ENCODE results near the gene TNPO2.
"Not testable (repeated sequence)": the region's sequence is repeated elsewhere in the genome, so short reads cannot be mapped to it uniquely, and the experiment has no call there.

TNPO2 gene

DNA sequence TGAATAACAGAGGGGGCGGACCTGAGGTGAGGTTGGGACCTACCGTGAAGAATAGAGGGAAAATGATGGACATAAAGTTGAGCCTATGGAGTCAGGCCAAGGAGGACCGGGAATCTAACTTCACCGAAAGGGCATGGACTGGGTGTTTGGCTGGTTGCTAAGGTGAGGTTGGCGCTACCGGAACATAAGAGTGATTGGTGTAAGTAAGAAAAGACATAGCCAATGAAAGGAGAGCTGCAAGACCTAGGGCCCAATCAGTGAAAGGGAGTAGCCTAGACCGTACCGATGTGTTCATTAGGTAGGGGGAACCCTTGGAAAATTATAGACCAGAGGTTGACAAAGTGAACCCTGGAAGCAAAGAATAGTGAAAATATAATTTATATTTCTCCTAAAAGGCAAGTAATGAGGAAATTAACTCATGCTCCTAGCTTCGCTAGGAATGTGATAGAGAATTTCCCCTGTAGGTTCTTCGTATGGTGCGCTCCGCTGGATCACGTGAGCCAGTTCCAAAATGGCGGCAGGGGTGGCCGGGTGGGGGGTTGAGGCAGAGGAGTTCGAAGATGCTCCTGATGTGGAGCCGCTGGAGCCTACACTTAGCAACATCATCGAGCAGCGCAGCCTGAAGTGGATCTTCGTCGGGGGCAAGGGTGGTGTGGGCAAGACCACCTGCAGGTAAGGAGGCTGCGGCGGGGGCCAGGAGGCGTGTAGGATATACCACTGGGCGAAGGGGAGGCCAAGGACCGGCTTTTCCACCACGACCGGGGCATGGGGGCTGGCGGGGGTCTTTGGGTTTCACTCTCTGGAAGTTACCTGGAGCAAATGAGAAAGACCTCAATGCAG, 13.5 kb upstream of the TNPO2 start, which contains the start of gene GET3:
Gene GET3 (plus strand): TSS at position 503 of the 840 bp plus-strand sequence. CDS start 9 bp downstream, at position 512.
- DNase-seq: peak; percentile 88 to 92

DNA sequence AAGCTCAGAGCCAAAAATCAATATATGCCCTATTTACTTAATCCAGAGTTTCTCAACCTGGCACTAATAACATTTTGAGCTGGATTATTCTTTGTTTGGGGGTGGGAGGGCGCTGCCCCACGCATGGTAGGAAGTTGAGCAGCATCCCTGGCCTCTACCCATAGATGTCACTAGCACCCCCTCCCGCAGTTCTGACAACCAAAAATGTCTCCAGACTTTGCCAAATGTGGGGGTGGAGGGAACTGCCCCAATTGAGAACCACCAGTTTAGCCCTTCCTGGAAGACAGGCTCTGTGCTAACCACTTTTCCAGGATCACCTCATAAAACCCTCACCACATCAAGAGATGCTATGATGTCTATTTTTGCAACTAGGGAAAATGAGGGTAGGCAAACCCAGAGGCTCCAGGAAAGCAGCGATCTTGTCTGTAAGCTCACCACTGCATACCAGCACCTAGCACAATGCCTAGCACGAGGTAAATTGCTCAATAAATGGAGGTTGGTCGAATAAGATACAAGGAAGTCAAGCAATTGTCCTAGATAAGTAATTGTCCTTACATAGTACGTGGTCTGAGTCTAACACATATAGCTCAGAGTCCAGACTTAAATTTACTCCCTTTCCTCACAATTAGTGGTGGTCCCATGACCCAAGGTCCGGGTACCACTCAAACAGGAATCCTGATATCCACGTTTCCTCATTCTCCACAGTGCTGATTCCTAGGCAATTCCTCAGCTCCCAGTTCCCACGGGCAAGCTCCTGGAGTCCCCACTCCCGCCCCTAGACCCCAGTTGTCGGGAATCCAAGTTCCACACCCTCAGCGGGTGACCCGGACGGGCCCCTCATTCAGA, 9.9 kb upstream of the TNPO2 start:
- peak; percentile 45 to 57 for DNase-seq

DNA sequence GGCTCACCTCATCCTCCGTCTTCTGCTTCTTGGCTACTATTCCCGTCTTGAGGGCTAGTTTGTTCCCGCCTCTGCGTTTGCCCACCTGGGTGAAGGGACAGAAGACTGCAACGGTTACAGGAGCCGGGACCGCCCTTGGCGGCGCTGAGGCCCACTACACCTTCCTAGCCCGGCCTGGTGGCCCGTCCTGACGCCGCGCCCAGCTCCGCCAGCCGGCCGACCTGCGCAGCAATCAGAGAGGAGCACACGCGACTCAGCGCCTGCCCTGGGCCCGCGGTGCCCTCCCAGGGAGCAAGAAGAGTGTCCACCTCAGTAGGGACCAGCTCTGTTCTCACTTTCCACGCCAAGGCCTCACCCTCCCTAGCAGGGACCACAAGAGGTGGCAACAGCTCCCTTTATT, 7.6 kb upstream of the TNPO2 start:
- no peak for DNase-seq

DNA sequence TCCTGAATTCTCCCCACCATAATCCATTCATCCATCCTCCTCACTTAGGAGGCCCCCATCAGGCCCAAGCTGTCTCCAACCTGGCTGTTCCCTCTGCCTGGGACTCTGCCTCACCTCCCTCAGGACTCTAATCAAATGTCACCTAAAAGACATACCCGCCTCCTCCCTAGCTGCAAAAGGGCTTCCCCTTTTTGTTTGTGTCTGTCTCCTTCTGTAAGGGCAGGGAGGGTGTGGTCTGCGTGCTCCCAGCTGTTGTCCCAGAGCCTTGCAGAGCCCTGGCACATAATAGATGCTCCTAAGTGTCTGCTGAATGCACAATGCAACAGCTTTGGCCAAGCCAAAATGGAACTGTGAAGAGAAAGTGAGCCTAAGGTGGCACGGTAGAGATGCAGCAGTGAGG, 6.3 kb upstream of the TNPO2 start:
- DNase-seq: no peak

DNA sequence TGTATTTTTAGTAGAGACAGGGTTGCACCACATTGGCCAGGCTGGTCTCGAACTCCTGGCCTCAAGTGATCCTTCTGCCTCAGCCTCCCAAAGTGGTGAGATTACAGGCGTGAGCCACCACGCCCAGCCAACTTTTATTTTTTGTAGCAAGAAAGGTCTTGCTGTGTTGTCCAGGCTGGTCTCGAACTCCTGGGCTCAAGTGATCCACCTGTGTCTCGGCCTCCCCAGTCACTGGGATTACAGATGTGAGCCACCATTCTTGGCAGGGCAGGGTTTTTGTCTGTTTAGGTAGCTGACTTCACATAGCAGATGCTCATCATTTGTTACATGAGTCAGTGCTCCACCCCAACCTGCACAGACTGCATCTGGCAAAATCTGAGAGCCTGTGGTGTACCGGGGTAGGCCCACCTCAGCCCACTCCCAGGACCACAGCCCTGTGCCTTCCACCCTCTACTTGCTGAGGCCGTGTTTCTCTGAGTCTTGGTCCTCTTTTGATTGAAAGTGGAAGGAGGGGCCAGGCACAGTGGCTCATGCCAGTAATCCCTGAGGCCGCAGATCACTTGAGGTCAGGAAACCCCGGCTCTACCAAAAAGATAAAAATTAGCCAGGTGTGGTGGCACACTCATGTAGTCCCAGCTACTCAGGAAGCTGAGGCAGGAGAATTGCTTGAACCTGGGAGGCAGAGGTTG, 4.2 kb upstream of the TNPO2 start:
- no peak for DNase-seq

DNA sequence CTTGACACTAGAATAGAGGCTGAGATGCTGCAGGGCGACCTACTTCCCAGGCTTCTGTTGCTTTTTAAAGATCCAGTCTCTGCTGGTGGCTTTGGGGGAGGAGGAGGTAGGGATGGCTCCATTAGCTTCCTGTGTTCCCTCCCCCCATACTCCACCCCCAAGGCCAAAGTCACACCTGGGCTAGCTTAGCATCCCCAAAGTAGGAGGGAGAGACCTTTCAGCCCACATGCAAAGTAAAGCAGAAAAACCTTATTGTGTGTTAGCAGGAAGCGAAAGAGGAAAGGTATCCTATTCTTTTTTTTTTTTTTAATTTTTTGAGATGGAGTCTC, 3.2 kb upstream of the TNPO2 start:
- DNase-seq: no peak

DNA sequence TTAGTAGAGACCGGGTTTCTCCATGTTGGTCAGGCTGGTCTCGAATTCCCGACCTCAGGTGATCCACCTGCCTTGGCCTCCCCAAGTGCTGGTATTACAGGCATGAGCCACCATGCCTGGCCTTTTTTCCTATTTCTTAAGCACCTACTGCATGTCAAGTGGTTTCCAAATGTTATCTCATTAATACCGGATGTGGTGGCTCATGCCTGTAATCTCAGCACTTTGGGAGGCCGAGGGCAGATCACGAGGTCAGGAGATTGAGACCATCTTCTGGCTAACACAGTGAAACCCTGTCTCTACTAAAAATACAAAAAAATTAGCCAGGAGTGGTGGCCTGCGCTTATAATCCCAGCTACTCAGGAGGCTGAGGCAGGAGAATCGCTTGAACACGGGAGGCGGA, 1.9 kb upstream of the TNPO2 start:
- not testable (repeated sequence) for DNase-seq

DNA sequence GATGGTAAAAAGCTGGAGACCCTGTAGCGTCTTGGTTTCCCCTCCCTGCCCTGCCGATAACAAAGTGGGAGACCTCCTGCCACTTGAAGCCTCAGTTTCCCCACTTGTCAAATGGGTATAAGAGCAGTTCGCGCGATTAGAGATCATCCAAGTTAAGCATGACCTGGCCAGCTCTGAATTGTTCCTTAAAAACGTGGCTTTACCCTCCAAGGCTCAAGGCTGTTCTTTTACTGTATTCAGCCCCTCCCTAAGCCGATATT, 421 bp downstream of the TNPO2 start:
- peak in 1 of 2 donors; percentile 10 for DNase-seq

DNA sequence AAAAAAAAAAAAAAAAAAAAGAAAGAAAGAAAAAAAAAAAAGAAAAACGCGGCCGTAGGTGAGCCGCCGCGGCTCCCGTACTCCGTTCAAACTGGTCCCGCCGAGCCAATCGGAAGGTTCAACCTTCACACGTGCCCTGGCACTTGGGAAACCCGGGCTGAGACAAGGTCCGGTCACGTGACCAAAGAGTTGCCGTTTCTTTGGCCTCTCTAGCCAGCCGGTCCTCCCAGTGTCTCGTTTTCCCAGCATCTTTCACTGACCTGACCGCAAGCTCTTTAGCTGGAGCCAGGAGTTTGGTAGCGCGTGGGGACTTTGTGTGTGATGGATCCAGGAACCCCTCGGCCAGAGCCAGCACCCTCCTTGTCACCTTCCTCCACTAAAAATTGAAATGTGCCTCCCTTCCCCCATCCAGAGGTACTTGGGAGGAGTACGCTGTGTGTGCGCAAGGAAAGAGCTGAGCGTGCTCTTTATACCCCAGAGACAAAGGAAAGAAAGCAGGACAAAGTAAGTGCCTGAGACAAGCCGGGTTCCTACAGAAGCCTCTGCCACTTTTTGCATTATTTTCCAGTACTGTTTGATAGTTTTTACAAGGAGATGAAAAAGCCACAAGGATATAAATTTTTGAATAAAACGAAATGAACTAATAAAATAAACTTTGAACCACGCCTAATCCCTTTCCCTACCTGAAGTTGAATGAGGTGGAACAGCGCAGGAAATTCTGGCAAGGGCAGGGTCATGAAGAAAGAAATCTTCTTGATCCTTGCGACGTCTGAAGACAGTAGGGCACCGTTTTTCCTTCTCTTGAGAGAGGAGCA, 959 bp downstream of the TNPO2 start:
- DNase-seq: peak; percentile 97

DNA sequence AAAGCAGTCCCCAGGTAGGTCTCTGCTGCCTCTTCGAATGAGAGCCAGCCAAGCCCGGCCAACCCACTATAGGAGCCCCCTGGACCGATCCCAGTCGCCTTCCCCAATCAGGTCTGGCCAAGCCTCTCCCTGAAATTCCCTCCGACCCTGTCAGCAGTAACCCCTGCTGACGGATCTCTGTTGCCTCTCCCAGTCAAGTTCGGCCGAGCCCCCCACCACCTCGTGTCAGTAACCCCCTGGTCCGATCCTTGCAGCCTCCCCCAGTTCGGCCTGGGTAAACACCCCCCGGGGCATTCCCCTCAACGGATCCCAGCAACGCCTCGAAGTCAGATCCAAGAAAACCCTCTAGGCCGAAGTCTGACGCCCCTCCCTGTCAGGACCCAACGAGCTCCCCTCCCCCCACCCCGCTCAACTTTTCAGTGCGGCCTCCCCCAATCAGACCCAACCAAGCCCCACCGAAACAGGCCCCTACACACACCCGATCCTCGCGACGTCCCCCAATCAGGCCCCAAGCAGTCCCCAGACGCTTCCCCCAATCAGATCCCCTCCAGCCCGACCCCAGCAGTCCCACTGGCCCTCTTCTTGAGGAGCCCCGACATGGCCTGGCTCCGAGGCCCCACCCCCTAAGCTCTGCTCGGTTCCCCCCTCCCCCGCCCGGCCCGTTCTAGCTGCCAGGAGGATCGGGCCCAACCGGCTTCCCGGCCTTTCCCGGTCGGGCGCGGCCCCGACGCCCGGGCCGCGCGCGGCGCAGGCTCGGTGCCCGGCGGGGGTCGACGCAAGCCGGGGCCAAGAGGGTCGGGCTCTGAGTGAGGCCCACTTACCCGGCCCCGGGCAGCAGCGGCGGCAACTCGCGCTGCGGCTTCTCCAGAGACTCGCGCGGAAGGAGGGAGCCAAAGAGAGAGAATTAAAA, 1.8 kb downstream of the TNPO2 start:
- peak; percentile 54 to 64 for DNase-seq

DNA sequence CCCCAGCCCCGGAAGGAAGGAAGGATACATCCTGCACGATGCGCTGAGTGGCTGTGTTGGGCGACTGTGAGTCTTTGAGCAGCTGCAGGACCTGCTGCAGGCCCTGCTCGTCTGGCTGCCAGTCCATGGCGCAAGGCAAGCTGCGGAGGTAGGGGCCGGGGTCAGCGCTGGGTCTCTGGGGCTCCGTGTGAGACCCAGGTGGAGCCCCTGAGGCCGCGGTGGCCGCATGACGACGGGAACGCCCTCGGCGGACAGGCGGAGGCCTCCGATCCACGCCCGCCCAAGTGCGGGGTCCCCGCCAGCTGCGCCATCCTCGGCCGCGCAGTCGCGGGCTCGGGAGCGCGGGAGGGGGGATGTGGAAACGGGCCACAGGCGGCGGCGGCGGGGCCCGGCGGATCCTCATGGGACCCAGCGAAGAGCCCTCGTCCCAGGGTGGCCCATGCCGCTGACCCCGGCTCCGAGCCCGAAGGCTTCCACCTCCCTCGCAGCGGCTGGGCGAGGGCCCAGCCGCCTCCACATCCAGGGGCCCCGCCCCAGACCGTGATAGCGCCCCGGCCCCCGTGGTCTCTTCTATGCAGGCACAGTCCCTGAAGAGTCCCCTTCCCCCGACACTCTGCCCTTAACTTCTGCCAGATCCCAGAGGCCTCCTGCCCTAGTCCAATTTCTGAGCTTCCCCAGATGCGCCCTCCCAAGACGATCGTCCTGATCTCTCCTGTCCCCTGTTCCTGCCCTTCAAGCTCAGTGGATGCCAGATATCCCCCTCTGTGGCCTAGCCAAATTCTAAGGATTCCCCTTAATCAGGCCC, 2.7 kb downstream of the TNPO2 start:
- DNase-seq: no peak

DNA sequence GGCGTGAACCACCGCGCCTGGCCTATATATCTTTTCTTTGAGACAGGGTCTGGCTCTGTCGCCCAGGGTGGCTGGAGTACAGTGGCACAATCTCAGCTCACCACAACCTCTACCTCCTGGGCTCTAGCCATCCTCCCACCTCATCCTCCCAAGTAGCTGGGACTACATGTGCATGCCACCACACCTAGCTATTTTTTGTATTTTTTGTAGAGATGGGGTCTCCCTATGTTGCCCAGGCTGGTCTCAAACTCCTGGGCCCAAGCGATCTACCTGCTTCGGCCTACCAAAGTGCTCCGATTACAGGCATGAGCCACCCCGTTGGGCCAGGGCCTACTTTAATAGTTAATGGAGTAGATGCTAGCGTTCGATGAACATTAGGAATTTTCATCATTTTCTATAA, 3.4 kb downstream of the TNPO2 start:
- no peak for DNase-seq

DNA sequence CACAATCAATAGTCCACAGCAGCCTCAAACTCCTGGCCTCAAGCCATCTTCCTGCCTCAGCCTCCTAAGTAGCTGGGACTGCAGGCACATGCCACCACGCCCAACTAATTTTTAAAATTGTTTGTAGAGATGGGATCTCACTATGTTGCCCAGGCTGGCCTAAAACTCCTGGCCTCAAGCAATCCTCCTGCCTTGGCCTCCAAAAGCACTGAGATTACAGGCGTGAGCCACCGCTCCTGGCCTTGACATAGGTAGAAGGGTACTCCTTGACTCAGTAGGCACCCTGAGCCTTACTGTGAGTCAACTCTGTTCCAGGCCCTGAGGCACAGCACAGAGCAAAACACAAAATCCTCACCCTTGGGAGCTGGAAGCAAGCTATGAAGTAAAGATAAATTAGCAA, 7.8 kb downstream of the TNPO2 start:
- DNase-seq: no peak

DNA sequence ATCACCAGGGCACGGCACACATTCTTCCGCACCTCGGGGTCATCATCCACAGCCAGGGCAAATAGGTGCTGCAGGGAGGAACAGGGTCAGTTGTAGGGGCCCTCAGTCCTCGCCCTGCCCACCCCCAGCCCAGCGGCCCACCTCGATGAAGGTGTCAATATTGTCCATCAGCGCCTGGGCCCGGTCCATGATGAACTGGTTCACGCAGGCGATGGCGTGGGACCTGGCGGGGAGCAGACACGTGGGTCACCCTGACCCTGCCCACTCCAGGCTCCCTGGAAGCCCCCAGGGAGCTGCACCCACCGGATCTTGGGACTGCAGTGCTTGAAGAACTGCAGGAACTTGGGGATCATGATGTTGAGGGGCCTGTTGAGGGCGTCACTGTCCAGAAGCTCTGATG, 8.6 kb downstream of the TNPO2 start:
- DNase-seq: no peak

DNA sequence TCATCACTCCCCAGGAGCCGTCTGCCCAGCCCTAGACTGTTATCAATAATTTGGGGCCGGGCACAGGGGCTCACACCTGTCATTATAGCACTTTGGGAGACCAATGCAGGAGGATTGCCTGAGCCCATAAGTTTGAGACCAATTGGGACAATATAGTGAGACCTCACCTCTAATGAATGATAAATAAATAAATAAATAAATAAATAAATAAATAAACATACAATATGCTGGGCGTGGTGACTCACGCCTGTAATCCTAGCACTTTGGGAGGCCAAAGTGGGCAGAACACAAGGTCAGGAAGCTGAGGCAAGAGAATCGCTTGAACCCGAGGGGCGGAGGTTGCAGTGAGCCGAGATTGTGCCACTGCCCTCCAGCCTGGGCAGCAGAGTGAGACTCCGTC, 10.4 kb downstream of the TNPO2 start:
- DNase-seq: not testable (repeated sequence)

DNA sequence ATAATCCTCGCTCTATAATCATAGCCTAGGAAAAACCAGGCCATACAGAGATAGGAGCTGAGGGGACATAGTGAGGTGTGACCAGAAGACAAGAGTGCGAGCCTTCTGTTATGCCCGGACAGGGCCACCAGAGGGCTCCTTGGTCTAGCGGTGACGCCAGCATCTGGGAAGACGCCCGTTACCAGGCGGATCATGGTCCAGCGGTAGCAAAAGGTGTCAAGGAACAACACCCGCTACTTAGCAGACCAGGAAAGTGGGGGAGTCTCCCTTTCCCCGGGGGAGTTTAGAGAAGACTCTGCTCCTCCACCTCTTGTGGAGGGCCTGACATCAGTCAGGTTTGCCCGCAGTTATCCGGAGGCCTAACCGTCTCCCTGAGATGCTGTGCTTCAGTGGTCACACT, 11.7 kb downstream of the TNPO2 start:
- DNase-seq: peak; percentile 29

DNA sequence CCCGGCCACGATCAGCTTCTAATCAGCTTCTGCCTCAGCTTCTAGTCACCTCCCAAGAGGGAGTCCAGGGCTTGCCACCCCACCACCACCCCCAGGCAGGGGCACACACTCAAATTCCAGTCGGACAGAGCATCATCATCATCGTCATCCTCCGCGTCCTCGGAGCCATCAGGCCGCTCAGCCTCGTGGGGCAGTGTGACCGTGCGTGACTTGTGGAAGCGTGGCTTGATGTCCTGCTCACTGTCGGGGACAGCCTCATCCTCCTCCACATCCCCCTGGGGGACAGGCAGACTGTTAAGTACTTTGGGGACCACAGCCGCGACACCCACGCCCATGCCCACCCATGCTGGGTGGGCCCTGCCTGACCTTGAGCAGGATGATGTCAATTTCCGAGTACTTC, 12.5 kb downstream of the TNPO2 start:
- DNase-seq: no peak

DNA sequence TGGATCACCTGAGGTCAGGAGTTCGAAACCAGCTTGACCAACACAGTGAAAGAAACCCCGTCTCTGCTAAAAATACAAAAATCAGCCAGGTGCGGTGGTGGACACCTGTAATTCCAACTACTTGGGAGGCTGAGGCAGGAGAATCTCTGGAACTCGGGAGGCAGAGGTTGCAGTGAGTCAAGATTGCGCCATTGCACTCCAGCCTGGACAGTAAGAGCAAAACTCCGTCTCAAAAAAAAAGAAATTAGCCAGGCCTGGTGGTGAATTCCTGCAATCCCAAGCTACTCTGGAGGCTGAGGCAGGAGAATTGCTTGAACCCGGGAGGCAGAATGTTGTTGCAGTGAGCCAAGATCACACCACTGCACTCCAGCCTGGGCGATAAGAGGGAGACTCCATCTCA, 15.1 kb downstream of the TNPO2 start:
- DNase-seq: no peak

DNA sequence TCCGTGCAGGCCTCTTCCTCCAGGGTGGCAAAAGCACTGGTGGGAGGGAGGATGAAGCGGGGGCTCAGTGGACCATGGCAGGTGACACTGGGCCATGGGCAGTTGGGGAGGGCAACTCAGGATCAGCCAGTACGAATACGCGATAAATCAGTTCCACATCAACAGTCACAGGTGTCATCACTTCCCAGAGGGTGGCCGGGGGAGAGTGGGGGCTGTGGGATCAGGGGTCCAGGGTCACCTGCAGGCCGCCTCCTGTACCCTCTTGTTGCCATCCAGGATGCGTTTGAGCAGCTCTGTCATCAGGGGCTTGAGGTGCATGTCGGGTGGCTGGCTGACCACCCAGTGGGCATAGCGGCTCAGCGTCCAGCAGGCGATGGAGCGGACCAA, 17.4 kb downstream of the TNPO2 start:
- DNase-seq: no peak

DNA sequence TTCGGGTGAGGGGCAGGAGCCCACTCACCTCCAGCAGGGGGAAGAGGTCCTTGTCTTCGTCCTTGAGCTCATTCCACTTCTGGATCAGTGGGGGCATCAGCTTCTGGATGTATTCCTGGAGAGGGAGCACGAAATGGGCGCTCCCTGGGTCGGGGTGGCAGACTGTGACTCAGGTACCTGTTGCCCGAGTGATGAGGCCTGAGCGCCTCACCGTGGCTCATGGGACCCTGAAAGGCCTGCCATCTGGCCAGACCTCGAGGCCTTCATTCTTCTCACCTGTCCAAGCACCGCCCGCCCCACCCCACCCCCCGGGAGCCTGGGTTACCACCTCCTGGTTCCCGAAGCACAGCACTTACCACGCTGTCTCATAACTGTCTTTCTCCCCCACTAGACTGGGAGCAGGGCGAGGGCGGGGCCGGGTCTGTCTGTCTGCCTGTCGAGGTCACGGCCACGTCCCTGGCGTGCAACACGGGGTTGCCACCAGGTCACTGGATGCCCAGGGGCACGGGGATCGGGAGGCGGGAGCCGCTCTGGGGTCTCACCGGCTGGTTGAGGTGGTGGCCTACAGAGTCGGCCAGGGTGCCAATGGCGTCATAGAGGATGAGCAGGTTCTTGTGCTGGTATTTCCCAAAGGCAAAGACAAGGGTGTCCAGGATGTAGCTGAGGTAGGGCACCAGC, 17.9 kb downstream of the TNPO2 start:
- no peak for DNase-seq
